ENCODE results near the gene TNK2. TPM values are rescaled to one million over a fixed set of nuclear protein-coding genes. Genes with fewer than 3 reads are reported as not detected.

TNK2 gene
- total RNA-seq, 2 donors from 2014 or later: 26.5 to 38.6 TPM

GRCh38 chr3:195884691-195885035, 23.7 kb downstream of the TNK2 start:
- no peak for DNase-seq (ENCODE audit: low spot score)
- Histone ChIP-seq H3K4me3 (no peak overlapping the region), H3K36me3 (peaks cover 26% of the 10 kb centered on the region), H3K27ac (peak overlapping the region; percentile 86 to 97), H3K27me3 (no peaks in the 10 kb centered on the region), H3K9me3 (no peaks in the 10 kb centered on the region), H3K4me1 (peaks cover 0 to 55% of the 10 kb centered on the region in 2 donors)
- no peak for TF ChIP-seq CTCF (IDR thresholded peaks at IDR 0.05)

- H3K9me3 ChIP-seq: no peaks in the 10 kb centered on the region
- H3K4me3 ChIP-seq: no peak overlapping the region
- H3K27me3 ChIP-seq: no peaks in the 10 kb centered on the region
- DNase-seq (ENCODE audit: low spot score): no peak
- peaks cover 34% of the 10 kb centered on the region for H3K36me3 ChIP-seq
- H3K27ac ChIP-seq: peak overlapping the region in 1 of 2 donors; percentile 97
- peaks cover 0 to 47% of the 10 kb centered on the region in 2 donors for H3K4me1 ChIP-seq
- TF ChIP-seq CTCF (IDR thresholded peaks at IDR 0.05): no peak
These were observed 24.6 kb downstream of the TNK2 start for GRCh38 chr3:195883801-195884200.

- H3K27ac ChIP-seq: no peak overlapping the region
- no peak for DNase-seq (ENCODE audit: low spot score)
- H3K27me3 ChIP-seq: no peaks in the 10 kb centered on the region
- no peak overlapping the region for H3K4me3 ChIP-seq
- H3K4me1 ChIP-seq: peaks cover 0 to 40% of the 10 kb centered on the region in 2 donors
- H3K36me3 ChIP-seq: peaks cover 41% of the 10 kb centered on the region
- no peaks in the 10 kb centered on the region for H3K9me3 ChIP-seq
- no peak for TF ChIP-seq CTCF (IDR thresholded peaks at IDR 0.05)
These were observed 25.2 kb downstream of the TNK2 start for GRCh38 chr3:195883160-195883559.

GRCh38 chr3:195882002-195882441, 26.3 kb downstream of the TNK2 start:
- no peak overlapping the region for H3K27ac ChIP-seq
- H3K4me3 ChIP-seq: no peak overlapping the region
- H3K27me3 ChIP-seq: no peaks in the 10 kb centered on the region
- H3K4me1 ChIP-seq: peaks cover 0 to 34% of the 10 kb centered on the region in 2 donors
- peaks cover 52% of the 10 kb centered on the region for H3K36me3 ChIP-seq
- DNase-seq (ENCODE audit: low spot score): no peak
- TF ChIP-seq CTCF (IDR thresholded peaks at IDR 0.05): no peak
- no peaks in the 10 kb centered on the region for H3K9me3 ChIP-seq

- H3K27me3 ChIP-seq: no peaks in the 10 kb centered on the region
- no peak for DNase-seq (ENCODE audit: low spot score)
- H3K27ac ChIP-seq: no peak overlapping the region
- H3K4me1 ChIP-seq: peaks cover 0 to 34% of the 10 kb centered on the region in 2 donors
- no peak overlapping the region for H3K4me3 ChIP-seq
- no peaks in the 10 kb centered on the region for H3K9me3 ChIP-seq
- no peak for TF ChIP-seq CTCF (IDR thresholded peaks at IDR 0.05)
- peaks cover 54% of the 10 kb centered on the region for H3K36me3 ChIP-seq
These were observed 26.9 kb downstream of the TNK2 start for GRCh38 chr3:195881276-195881988.

GRCh38 chr3:195880037-195880431, 28.3 kb downstream of the TNK2 start:
- Histone ChIP-seq H3K27me3 (no peaks in the 10 kb centered on the region), H3K4me3 (no peak overlapping the region), H3K36me3 (peaks cover 54% of the 10 kb centered on the region), H3K4me1 (peaks cover 0 to 27% of the 10 kb centered on the region in 2 donors), H3K9me3 (no peaks in the 10 kb centered on the region), H3K27ac (no peak overlapping the region)
- no peak for TF ChIP-seq CTCF (IDR thresholded peaks at IDR 0.05)
- no peak for DNase-seq (ENCODE audit: low spot score)

All from right atrium auricular region (tissue), 2 donors.